H1 (cell line): ENCODE results near the gene C2orf81. TPM values are rescaled to one million over a fixed set of nuclear protein-coding genes. Genes with fewer than 3 reads are reported as not detected.

ENCODE experiments used
- BACH1 ChIP-seq: IDR thresholded peaks from 2 replicates; pipeline ENCODE4 v1.6.1; 2012; ENCODE audit warnings: low read length, improper control_type of control experiment
- CREB1 ChIP-seq: IDR thresholded peaks from 2 replicates; pipeline ENCODE4 v1.6.1; 2012; ENCODE audit warnings: inconsistent platforms
- EP300 ChIP-seq, 2 experiments: IDR thresholded peaks; 1 replicate in 1 of 2; 2 replicates in 1 of 2; pipeline ENCODE4 v1.6.1; 2011 to 2012; ENCODE audit warnings: low read depth in 2 of 2, low read length in 2 of 2, mild to moderate bottlenecking in 2 of 2, borderline replicate concordance in 1 of 2, inconsistent platforms in 1 of 2, moderate library complexity in 1 of 2
- POLR2AphosphoS5 ChIP-seq: IDR thresholded peaks from 2 replicates; pipeline ENCODE4 v1.6.1; 2011; ENCODE audit warnings: low read depth, low read length
- SRF ChIP-seq: IDR thresholded peaks from 2 replicates; pipeline ENCODE4 v1.6.1; 2011; ENCODE audit warnings: mild to moderate bottlenecking, low read depth, low read length, moderate library complexity
- TEAD4 ChIP-seq: IDR thresholded peaks from 2 replicates; pipeline ENCODE4 v1.6.1; 2012; ENCODE audit warnings: low read depth, low read length, inconsistent platforms, mixed read lengths
- ZNF274 ChIP-seq: IDR thresholded peaks from 2 replicates; pipeline ENCODE4 v1.7.0; 2012; ENCODE audit warnings: low read length, borderline replicate concordance; ENCODE audit errors: extremely low read depth
- polyA plus RNA-seq, 7 experiments: library from polyadenylated mRNA; depleted of rRNA in 3 of 7; stranded (reverse) in 5 of 7; unstranded in 2 of 7; fragments of >200 nt in 5 of 7; fragments of 200-250 nt in 2 of 7; gene quantifications; 1 replicate in 5 of 7; 2 replicates in 1 of 7; 4 replicates in 1 of 7; pipeline versions ENCODE4 v1.2.1 to v1.2.3, GENCODE V29; 2011 to 2013; ENCODE audit warnings: missing spikeins in 2 of 7, mixed read lengths in 2 of 7
- total RNA-seq: library from RNA; stranded (reverse); fragmentation: NEBNext Ultra II Directional; extraction: Animal tissue kit (Norgen Biotek cat#: 25700); gene quantifications from 2 replicates; pipeline ENCODE4 v1.2.1, GENCODE V29; 2021
- TF ChIP-seq, protein P1 (sequence below), 3 experiments: IDR thresholded peaks; 1 replicate in 2 of 3; 2 replicates in 1 of 3; pipeline versions ENCODE4 v1.5.1 to v1.6.1; 2011; ENCODE audit warnings: low read length in 3 of 3, mild to moderate bottlenecking in 3 of 3, inconsistent platforms in 2 of 3, low read depth in 1 of 3, moderate library complexity in 1 of 3; ENCODE audit not compliant: insufficient read depth in 1 of 3; ENCODE audit errors: control extremely low read depth in 1 of 3

C2orf81 gene
- total and polyA plus RNA-seq, 2 of the 8 experiments (the other 6 are each of a cell fraction or from before 2014, with no cell fraction given), result 1.6 to 3.3 TPM

DNA sequence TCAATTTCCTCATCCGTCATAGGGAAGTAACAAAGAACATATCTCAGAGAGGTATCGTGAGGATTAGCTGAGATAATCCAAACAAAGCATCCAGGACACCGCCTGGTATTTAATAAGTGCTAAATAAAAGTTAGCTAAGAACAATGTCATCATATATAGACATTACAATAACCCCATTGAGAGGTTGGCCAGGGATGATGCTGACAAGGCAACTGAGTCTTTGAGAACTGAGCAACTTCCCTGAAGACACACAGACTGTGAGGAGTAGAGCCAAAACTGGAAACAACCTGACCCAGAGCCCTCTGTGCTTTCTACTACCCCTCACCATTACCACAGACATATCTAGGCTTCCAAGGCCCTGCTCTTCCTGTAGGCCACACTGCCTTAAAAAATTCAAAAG, 39.7 kb downstream of the C2orf81 start (continued):
- TF ChIP-seq EP300 (IDR thresholded peaks at IDR 0.05; ENCODE audit: borderline replicate concordance in 1 of 2, low read depth in 2 of 2, low read length in 2 of 2) (no peak), POLR2AphosphoS5 (no peak), CREB1 (no peak), TEAD4 (no peak), BACH1 (no peak), SRF (no peak), ZNF274 (no peak)
- TF ChIP-seq, protein P1, sequence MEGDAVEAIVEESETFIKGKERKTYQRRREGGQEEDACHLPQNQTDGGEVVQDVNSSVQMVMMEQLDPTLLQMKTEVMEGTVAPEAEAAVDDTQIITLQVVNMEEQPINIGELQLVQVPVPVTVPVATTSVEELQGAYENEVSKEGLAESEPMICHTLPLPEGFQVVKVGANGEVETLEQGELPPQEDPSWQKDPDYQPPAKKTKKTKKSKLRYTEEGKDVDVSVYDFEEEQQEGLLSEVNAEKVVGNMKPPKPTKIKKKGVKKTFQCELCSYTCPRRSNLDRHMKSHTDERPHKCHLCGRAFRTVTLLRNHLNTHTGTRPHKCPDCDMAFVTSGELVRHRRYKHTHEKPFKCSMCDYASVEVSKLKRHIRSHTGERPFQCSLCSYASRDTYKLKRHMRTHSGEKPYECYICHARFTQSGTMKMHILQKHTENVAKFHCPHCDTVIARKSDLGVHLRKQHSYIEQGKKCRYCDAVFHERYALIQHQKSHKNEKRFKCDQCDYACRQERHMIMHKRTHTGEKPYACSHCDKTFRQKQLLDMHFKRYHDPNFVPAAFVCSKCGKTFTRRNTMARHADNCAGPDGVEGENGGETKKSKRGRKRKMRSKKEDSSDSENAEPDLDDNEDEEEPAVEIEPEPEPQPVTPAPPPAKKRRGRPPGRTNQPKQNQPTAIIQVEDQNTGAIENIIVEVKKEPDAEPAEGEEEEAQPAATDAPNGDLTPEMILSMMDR (IDR thresholded peaks at IDR 0.05; ENCODE audit: control extremely low read depth in 1 of 3, insufficient read depth in 1 of 3, low read depth in 1 of 3, low read length in 3 of 3), result no peak
- TF ChIP-seq, all 59 proteins: peak for 0
